ENCODE measurements around the gene CPEB4. TPM values are rescaled to one million over a fixed set of nuclear protein-coding genes. Genes with fewer than 3 reads are reported as not detected.

Gene CPEB4
- total and polyA plus RNA-seq, 9 of the 15 experiments (the other 6 are each of a cell fraction or from before 2014, with no cell fraction given): 7.4 to 21.3 (median 12.4) TPM

DNA sequence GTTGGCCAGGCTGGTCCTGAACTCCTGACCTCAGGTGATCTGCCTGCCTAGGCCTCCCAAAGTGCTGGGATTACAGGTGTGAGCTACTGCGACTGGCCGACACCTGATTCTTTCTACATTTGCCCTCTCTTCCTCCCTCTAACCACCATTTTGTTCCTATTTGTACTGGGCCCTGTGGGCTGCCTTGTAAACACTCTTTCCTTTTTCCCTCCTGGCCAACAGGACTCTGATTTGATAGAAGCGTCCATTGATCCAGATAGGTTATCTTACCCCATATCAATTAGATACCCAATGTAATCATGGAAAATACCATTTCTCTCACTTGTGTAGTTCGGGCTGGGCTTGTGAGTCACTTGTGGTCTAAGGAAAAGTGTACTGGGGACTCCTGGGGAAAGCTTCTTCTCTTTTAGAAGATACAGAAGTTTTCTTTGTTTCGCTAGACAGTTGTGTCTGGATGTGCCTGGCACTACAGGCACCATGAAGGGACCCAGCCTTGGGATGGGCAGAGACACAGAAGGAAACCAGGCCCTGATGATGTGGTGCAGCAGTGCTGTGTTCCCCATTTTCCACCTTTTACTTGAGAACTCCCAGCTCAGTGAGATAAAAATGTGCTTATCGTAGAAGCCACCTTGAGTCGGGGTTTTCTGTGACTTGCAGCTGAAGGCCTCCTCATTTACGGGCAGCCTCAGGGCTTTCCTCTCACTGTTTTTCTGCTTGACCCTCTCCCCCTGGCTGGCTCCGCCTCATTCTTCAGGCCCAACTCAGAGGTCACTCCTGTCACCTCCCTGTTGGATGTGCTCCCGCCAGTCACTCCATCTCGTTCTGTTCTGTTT, 32.8 kb upstream of the CPEB4 start (continued):
- TF ChIP-seq, protein P1, sequence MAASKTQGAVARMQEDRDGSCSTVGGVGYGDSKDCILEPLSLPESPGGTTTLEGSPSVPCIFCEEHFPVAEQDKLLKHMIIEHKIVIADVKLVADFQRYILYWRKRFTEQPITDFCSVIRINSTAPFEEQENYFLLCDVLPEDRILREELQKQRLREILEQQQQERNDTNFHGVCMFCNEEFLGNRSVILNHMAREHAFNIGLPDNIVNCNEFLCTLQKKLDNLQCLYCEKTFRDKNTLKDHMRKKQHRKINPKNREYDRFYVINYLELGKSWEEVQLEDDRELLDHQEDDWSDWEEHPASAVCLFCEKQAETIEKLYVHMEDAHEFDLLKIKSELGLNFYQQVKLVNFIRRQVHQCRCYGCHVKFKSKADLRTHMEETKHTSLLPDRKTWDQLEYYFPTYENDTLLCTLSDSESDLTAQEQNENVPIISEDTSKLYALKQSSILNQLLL (CRISPR knock-in tag; IDR thresholded peaks at IDR 0.05; ENCODE audit: borderline replicate concordance): no peak
- TF ChIP-seq THAP12 (CRISPR knock-in tag; IDR thresholded peaks at IDR 0.05) (no peak), NR2C1 (IDR thresholded peaks at IDR 0.05) (peak; percentile 72), NR2C1 (tag; IDR thresholded peaks at IDR 0.05) (peak; percentile 79), ZNF699 (CRISPR knock-in tag; IDR thresholded peaks at IDR 0.05; ENCODE audit: insufficient replicate concordance) (no peak), CBFA2T2 (conservative IDR thresholded peaks at IDR 0.05) (peak; percentile 93), XRCC3 (IDR thresholded peaks at IDR 0.05) (no peak)
- TF ChIP-seq, protein P2, sequence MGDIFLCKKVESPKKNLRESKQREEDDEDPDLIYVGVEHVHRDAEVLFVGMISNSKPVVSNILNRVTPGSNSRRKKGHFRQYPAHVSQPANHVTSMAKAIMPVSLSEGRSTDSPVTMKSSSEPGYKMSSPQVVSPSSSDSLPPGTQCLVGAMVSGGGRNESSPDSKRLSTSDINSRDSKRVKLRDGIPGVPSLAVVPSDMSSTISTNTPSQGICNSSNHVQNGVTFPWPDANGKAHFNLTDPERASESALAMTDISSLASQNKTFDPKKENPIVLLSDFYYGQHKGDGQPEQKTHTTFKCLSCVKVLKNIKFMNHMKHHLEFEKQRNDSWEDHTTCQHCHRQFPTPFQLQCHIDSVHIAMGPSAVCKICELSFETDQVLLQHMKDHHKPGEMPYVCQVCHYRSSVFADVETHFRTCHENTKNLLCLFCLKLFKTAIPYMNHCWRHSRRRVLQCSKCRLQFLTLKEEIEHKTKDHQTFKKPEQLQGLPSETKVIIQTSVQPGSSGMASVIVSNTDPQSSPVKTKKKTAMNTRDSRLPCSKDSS (IDR thresholded peaks at IDR 0.05; ENCODE audit: low read depth, partially characterized antibody): no peak
- TF ChIP-seq, protein P3, sequence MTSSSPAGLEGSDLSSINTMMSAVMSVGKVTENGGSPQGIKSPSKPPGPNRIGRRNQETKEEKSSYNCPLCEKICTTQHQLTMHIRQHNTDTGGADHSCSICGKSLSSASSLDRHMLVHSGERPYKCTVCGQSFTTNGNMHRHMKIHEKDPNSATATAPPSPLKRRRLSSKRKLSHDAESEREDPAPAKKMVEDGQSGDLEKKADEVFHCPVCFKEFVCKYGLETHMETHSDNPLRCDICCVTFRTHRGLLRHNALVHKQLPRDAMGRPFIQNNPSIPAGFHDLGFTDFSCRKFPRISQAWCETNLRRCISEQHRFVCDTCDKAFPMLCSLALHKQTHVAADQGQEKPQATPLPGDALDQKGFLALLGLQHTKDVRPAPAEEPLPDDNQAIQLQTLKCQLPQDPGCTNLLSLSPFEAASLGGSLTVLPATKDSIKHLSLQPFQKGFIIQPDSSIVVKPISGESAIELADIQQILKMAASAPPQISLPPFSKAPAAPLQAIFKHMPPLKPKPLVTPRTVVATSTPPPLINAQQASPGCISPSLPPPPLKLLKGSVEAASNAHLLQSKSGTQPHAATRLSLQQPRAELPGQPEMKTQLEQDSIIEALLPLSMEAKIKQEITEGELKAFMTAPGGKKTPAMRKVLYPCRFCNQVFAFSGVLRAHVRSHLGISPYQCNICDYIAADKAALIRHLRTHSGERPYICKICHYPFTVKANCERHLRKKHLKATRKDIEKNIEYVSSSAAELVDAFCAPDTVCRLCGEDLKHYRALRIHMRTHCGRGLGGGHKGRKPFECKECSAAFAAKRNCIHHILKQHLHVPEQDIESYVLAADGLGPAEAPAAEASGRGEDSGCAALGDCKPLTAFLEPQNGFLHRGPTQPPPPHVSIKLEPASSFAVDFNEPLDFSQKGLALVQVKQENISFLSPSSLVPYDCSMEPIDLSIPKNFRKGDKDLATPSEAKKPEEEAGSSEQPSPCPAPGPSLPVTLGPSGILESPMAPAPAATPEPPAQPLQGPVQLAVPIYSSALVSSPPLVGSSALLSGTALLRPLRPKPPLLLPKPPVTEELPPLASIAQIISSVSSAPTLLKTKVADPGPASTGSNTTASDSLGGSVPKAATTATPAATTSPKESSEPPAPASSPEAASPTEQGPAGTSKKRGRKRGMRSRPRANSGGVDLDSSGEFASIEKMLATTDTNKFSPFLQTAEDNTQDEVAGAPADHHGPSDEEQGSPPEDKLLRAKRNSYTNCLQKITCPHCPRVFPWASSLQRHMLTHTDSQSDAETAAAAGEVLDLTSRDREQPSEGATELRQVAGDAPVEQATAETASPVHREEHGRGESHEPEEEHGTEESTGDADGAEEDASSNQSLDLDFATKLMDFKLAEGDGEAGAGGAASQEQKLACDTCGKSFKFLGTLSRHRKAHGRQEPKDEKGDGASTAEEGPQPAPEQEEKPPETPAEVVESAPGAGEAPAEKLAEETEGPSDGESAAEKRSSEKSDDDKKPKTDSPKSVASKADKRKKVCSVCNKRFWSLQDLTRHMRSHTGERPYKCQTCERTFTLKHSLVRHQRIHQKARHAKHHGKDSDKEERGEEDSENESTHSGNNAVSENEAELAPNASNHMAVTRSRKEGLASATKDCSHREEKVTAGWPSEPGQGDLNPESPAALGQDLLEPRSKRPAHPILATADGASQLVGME (CRISPR knock-in tag; IDR thresholded peaks at IDR 0.05): 0 out of 2 replicates have a peak, but pooled peaks have one; percentile 66
- TF ChIP-seq, protein P4, sequence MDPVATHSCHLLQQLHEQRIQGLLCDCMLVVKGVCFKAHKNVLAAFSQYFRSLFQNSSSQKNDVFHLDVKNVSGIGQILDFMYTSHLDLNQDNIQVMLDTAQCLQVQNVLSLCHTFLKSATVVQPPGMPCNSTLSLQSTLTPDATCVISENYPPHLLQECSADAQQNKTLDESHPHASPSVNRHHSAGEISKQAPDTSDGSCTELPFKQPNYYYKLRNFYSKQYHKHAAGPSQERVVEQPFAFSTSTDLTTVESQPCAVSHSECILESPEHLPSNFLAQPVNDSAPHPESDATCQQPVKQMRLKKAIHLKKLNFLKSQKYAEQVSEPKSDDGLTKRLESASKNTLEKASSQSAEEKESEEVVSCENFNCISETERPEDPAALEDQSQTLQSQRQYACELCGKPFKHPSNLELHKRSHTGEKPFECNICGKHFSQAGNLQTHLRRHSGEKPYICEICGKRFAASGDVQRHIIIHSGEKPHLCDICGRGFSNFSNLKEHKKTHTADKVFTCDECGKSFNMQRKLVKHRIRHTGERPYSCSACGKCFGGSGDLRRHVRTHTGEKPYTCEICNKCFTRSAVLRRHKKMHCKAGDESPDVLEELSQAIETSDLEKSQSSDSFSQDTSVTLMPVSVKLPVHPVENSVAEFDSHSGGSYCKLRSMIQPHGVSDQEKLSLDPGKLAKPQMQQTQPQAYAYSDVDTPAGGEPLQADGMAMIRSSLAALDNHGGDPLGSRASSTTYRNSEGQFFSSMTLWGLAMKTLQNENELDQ (CRISPR knock-in tag; IDR thresholded peaks at IDR 0.05; ENCODE audit: borderline replicate concordance): no peak
- TF ChIP-seq, protein P5, sequence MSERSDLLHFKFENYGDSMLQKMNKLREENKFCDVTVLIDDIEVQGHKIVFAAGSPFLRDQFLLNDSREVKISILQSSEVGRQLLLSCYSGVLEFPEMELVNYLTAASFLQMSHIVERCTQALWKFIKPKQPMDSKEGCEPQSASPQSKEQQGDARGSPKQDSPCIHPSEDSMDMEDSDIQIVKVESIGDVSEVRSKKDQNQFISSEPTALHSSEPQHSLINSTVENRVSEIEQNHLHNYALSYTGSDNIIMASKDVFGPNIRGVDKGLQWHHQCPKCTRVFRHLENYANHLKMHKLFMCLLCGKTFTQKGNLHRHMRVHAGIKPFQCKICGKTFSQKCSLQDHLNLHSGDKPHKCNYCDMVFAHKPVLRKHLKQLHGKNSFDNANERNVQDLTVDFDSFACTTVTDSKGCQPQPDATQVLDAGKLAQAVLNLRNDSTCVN (CRISPR knock-in tag; IDR thresholded peaks at IDR 0.05): no peak
